IPS-18a (cell line): ENCODE data around the gene JARID2.
A peak's percentile ranks its signal among the peaks of the same experiment; 100 is the strongest.

ENCODE experiments used
- H3K27ac ChIP-seq: one replicate; pipeline ENCODE4 v1.5.1; 2013; ENCODE audit warnings: low read length
- H3K27me3 ChIP-seq: one replicate; pipeline ENCODE4 v1.6.1; 2013; ENCODE audit warnings: mild to moderate bottlenecking, low read length; ENCODE audit not compliant: control insufficient read depth, insufficient read depth
- H3K36me3 ChIP-seq: one replicate; pipeline ENCODE4 v1.6.1; 2013; ENCODE audit warnings: low read depth, low read length; ENCODE audit not compliant: control insufficient read depth
- H3K4me1 ChIP-seq: one replicate; pipeline ENCODE4 v1.6.1; 2013; ENCODE audit warnings: low read depth, low read length; ENCODE audit not compliant: control insufficient read depth
- H3K4me3 ChIP-seq: one replicate; pipeline ENCODE4 v1.5.1; 2013; ENCODE audit warnings: low read length
- H3K9ac ChIP-seq: one replicate; pipeline ENCODE4 v1.6.1; 2013; ENCODE audit warnings: mild to moderate bottlenecking, low read length, moderate library complexity
- H3K9me3 ChIP-seq: one replicate; pipeline ENCODE4 v1.6.1; 2013; ENCODE audit warnings: low read depth, low read length; ENCODE audit not compliant: control insufficient read depth

The JARID2 gene

GRCh38 chr6:15269011-15269410 is 23.1 kb downstream of the JARID2 start:
- peak overlapping the region; percentile 24 for H3K9ac ChIP-seq
- H3K27ac ChIP-seq = peak overlapping the region; percentile 42
- H3K9me3 ChIP-seq = no peaks in the 10 kb centered on the region
- no peaks in the 10 kb centered on the region for H3K36me3 ChIP-seq
- H3K4me3 ChIP-seq = peak overlapping the region; percentile 51
- no peaks in the 10 kb centered on the region for H3K27me3 ChIP-seq
- H3K4me1 ChIP-seq = peaks cover 72% of the 10 kb centered on the region

- no peaks in the 10 kb centered on the region for H3K9me3 ChIP-seq
- H3K27ac ChIP-seq = no peak overlapping the region
- peaks cover 4% of the 10 kb centered on the region for H3K36me3 ChIP-seq
- no peaks in the 10 kb centered on the region for H3K27me3 ChIP-seq
- H3K4me1 ChIP-seq = peaks cover 71% of the 10 kb centered on the region
- no peak overlapping the region for H3K9ac ChIP-seq
- peak overlapping the region; percentile 51 for H3K4me3 ChIP-seq
These were observed 23.8 kb downstream of the JARID2 start for GRCh38 chr6:15269619-15270018.

- H3K36me3 ChIP-seq = peaks cover 4% of the 10 kb centered on the region
- H3K4me3 ChIP-seq = no peak overlapping the region
- H3K9me3 ChIP-seq = no peaks in the 10 kb centered on the region
- H3K4me1 ChIP-seq = peaks cover 70% of the 10 kb centered on the region
- no peak overlapping the region for H3K27ac ChIP-seq
- H3K27me3 ChIP-seq = no peaks in the 10 kb centered on the region
- no peak overlapping the region for H3K9ac ChIP-seq
These were observed 24.5 kb downstream of the JARID2 start for GRCh38 chr6:15270402-15270801.

GRCh38 chr6:15272562-15272961 is 26.7 kb downstream of the JARID2 start:
- Histone ChIP-seq H3K4me3 (no peak overlapping the region), H3K9ac (no peak overlapping the region), H3K27me3 (no peaks in the 10 kb centered on the region), H3K27ac (no peak overlapping the region), H3K9me3 (no peaks in the 10 kb centered on the region), H3K4me1 (peaks cover 67% of the 10 kb centered on the region), H3K36me3 (peaks cover 4% of the 10 kb centered on the region)

- Histone ChIP-seq H3K9me3 (no peaks in the 10 kb centered on the region), H3K27ac (no peak overlapping the region), H3K4me1 (peaks cover 51% of the 10 kb centered on the region), H3K36me3 (peaks cover 4% of the 10 kb centered on the region), H3K4me3 (no peak overlapping the region), H3K27me3 (no peaks in the 10 kb centered on the region), H3K9ac (no peak overlapping the region)
These were observed 29.0 kb downstream of the JARID2 start for GRCh38 chr6:15274692-15275387.

GRCh38 chr6:15276036-15276985 is 30.4 kb downstream of the JARID2 start:
- H3K4me1 ChIP-seq = peaks cover 55% of the 10 kb centered on the region
- H3K9me3 ChIP-seq = no peaks in the 10 kb centered on the region
- peak overlapping the region; percentile 15 for H3K4me3 ChIP-seq
- H3K27ac ChIP-seq = no peak overlapping the region
- no peak overlapping the region for H3K9ac ChIP-seq
- peaks cover 4% of the 10 kb centered on the region for H3K36me3 ChIP-seq
- no peaks in the 10 kb centered on the region for H3K27me3 ChIP-seq

GRCh38 chr6:15279047-15279661 is 33.3 kb downstream of the JARID2 start:
- no peaks in the 10 kb centered on the region for H3K9me3 ChIP-seq
- peaks cover 3% of the 10 kb centered on the region for H3K36me3 ChIP-seq
- peaks cover 55% of the 10 kb centered on the region for H3K4me1 ChIP-seq
- no peaks in the 10 kb centered on the region for H3K27me3 ChIP-seq
- no peak overlapping the region for H3K9ac ChIP-seq
- no peak overlapping the region for H3K4me3 ChIP-seq
- H3K27ac ChIP-seq = no peak overlapping the region

- Histone ChIP-seq H3K4me1 (peaks cover 51% of the 10 kb centered on the region), H3K9me3 (no peaks in the 10 kb centered on the region), H3K4me3 (no peak overlapping the region), H3K36me3 (no peaks in the 10 kb centered on the region), H3K27me3 (no peaks in the 10 kb centered on the region), H3K9ac (no peak overlapping the region), H3K27ac (no peak overlapping the region)
These were observed 34.2 kb downstream of the JARID2 start for GRCh38 chr6:15280028-15280427.

GRCh38 chr6:15280961-15281360 is 35.1 kb downstream of the JARID2 start:
- H3K9me3 ChIP-seq = no peaks in the 10 kb centered on the region
- no peak overlapping the region for H3K4me3 ChIP-seq
- H3K9ac ChIP-seq = no peak overlapping the region
- H3K27ac ChIP-seq = no peak overlapping the region
- H3K27me3 ChIP-seq = no peaks in the 10 kb centered on the region
- peaks cover 44% of the 10 kb centered on the region for H3K4me1 ChIP-seq
- no peaks in the 10 kb centered on the region for H3K36me3 ChIP-seq

GRCh38 chr6:15282334-15282733 is 36.5 kb downstream of the JARID2 start:
- no peaks in the 10 kb centered on the region for H3K36me3 ChIP-seq
- H3K27ac ChIP-seq = no peak overlapping the region
- no peaks in the 10 kb centered on the region for H3K9me3 ChIP-seq
- peaks cover 37% of the 10 kb centered on the region for H3K4me1 ChIP-seq
- no peaks in the 10 kb centered on the region for H3K27me3 ChIP-seq
- H3K4me3 ChIP-seq = no peak overlapping the region
- no peak overlapping the region for H3K9ac ChIP-seq

- H3K9me3 ChIP-seq = no peaks in the 10 kb centered on the region
- no peak overlapping the region for H3K27ac ChIP-seq
- H3K36me3 ChIP-seq = peaks cover 4% of the 10 kb centered on the region
- peaks cover 43% of the 10 kb centered on the region for H3K4me1 ChIP-seq
- no peaks in the 10 kb centered on the region for H3K27me3 ChIP-seq
- no peak overlapping the region for H3K4me3 ChIP-seq
- H3K9ac ChIP-seq = no peak overlapping the region
These were observed 38.1 kb downstream of the JARID2 start for GRCh38 chr6:15283986-15284361.
